GM19372 (cell line): ENCODE results near the gene CCNI.
"Not testable (repeated sequence)": the region's sequence is repeated elsewhere in the genome, so short reads cannot be mapped to it uniquely, and the experiment has no call there.

ENCODE experiments used
- ATAC-seq: cut with Tn5 transposase; IDR thresholded peaks from one replicate; pipeline ENCODE4 v1.9.1; 2021; ENCODE audit warnings: mild to moderate bottlenecking, low read depth, moderate library complexity; ENCODE audit not compliant: unreplicated experiment

Gene CCNI, protein sequence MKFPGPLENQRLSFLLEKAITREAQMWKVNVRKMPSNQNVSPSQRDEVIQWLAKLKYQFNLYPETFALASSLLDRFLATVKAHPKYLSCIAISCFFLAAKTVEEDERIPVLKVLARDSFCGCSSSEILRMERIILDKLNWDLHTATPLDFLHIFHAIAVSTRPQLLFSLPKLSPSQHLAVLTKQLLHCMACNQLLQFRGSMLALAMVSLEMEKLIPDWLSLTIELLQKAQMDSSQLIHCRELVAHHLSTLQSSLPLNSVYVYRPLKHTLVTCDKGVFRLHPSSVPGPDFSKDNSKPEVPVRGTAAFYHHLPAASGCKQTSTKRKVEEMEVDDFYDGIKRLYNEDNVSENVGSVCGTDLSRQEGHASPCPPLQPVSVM

DNA sequence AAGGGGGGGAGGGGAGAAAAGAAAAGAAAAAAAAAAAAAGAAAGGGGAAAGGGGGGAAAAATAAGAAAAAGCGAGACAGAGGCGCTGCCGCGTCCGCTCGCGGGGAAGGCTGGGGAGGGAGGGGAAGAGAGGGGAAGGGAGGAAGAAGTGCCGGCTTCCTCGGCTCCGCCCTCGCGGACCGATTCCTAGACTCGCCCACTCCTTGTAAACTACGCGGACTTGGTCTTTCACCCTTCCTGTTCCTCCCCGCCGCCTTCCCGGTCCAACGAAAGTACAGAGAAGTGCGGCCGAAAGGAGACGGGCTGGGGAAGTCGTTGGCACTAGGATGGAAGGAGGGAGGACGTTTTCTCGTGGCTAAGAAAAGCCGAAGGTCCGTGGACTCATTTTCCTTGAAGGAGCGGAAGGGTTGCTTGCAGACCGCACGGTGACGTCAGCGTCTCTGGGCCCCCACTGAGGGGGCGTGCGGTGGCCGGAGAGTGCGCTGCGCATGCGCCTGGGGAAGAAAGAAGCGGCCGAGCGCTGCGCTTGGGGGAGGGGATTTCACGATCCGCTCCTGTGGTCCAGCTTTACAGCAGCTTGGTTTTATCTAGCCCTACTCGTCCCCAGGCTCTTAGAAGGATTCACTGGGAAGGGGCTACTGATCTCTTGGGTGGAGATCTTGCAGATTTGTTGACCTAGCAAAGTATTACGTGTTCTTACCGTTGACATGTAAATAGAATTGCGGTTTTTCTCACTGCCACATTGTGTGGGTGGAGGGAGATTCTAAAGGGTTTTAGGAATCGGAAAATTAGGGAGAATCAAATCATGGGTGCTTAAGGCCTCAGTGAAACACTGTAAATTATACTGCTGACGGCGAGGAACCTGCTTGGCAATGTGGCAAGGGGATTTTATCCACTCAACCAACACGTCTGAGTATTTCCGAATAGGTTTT lies at the start of gene CCNI:
Gene CCNI (minus strand): TSS at position 121 of the 931 bp plus-strand sequence. CDS start 9,627 bp downstream, outside the sequence.
- peak; percentile 62 for ATAC-seq

DNA sequence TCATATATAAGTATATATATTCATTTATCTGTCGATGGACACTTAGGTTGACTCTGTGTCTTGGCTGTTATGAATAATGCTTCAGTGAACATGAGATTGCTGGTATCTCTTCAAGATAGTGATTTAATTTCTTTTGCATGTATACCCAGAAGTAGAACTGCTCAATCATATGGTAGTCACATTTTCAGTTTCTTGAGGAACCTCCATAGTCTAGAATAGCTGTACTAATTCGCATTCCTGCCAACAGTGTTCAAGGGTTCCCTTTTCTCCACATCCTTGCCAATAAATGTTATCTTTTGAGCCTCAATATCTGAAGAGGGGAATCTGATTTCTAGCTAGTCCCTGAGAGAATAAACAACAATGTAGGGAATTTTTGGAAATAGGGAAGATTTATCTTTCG lies 48.8 kb upstream of the CCNI start:
- ATAC-seq, result no peak

DNA sequence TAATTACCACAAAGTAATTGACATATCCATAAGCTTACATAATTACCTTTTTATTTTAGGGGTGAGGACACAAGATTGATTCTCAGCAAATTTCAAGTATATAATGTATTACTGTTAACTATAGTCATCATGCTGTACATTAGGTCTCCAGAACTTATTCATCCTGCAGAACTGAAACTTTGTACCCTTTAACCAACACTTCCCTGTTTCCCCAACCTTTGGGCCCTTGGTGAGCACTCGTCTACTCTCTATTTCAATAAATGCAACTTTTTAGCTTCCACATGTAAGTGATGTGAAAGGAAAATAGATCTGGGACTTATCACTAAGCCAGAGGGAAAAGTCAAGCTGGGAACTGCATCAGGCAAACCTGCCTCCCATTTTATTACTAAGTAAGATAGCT lies 47.6 kb upstream of the CCNI start:
- ATAC-seq, result no peak

DNA sequence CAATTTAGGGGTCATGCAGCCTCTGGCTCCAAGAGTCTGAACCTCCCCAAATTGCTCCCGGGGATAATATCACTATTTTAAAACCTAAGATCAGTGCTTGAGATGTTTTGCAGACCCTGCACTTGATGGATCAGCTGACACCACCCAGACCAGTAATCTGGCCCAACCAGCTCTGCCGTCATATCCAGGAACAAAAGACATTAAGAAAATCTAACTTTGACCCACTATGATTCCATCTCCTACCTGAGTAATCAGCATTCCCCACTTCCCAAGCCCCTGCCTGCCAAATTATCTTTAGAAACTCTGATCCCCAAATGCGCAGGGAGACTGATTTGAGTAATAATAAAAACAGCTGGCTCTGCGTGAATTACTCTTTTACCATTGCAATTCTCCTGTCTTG lies 46.9 kb upstream of the CCNI start:
- ATAC-seq, result no peak

DNA sequence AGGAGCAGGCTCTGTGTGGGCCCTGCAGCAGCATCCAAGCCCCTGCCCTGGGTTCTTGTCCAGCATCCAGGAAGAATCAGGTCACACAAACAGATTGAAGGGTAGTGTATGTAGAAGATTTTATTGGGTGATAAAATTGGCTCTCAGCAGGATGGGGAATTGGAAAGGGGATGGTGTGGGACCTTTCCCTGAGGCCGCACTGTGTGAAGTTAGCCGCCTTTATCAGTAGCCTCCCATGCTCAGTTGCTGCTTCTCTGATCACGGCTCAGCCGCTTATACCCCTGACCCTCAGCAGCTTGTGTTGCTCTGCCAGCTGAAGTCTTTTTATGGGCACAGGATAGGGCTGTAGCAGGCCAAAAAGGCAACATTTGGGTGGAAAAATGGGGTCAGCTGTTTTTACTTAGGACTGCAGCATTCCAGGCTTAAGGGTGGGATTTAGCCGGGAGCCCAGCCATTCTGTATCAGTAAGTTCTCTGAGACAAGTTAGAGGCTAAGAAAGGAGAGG lies 46.0 kb upstream of the CCNI start:
- ATAC-seq, result no peak

DNA sequence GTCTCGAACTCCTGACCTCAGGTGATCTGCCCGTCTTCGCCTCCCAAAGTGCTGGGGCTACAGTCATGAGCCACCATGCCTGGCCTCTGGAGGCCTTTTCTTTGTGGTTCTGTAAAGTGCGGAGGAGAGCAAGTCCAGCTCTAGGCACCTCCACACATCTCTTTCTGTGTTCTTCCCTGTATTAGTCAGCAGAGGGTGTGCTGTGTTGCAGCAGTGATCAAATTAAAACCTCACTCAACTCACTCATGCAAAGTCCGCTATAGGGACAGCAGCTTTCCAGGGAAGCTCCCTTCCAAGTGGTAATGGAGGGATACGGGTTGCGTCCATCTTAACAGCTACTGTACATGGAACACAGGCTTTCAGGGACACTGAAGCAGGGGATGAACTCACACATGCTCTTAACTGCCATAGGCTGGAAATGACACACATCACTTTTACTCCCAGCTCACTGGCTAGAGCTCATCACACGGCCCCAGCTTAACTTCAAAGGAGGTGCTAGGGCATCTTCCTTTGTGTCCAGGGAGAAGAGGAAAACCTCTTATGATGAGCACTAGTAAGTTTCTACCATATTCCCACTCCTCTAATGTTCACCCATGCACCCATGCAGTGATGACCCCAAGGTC lies 45.2 kb upstream of the CCNI start:
- peak; percentile 86 for ATAC-seq

DNA sequence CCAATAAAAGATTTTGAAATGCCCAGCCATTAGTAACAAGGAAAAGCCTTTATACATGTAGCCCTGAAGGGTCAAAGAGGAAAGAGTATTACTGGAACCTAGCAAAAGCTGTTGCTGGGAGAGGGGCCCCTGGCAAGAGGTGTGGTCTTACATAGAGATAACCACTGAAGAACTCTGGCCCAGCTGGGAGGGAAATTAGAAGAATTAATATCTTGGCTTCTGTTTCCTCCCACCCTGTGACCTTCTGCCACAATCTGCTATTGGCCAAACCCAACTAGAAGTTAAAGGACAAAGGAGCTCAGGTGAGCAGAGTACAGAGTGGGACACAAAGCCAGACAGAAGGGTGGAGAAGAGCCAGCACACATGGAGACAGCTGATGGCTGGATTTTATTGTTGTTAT lies 41.9 kb upstream of the CCNI start:
- ATAC-seq, result no peak

DNA sequence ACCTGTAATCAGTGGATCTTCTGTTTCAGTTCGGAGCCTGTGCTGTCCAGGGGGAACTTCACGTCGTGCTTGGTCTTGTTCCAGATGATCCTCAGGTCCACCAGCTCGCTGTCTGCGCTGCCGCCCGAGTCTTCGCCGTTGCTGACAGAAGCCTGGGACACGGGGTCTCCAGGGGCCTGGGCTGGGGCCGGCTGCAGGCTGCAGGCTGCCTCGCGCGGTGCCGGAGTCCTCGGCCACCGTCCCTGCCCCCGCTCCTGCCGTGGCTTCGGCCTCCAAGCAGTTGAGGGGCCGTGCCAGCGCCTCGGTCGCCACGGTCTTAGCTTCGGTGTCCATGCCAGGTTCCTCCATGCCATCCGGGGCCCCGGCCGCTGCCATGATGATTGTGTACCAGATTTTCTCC lies 37.3 kb upstream of the CCNI start:
- no peak for ATAC-seq

DNA sequence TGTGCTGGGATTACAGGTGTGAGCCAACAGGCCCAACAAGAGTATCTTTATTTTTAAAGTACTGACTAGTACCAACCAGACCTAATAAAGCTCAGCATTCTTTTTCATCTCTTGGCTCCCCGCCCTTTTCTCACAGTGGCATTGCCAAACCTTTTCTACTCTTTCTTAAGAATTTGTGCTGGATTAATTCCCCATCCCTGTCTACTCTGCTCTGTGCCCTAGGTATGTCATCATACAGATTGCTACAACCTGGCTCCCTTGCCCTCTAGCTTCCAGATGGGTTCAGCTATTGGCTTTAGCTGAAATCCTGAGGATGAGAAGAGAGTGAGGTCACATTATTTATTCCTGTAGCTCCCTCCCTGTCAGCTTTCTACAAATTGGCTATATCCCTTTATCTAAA lies 34.9 kb upstream of the CCNI start:
- ATAC-seq, result no peak

DNA sequence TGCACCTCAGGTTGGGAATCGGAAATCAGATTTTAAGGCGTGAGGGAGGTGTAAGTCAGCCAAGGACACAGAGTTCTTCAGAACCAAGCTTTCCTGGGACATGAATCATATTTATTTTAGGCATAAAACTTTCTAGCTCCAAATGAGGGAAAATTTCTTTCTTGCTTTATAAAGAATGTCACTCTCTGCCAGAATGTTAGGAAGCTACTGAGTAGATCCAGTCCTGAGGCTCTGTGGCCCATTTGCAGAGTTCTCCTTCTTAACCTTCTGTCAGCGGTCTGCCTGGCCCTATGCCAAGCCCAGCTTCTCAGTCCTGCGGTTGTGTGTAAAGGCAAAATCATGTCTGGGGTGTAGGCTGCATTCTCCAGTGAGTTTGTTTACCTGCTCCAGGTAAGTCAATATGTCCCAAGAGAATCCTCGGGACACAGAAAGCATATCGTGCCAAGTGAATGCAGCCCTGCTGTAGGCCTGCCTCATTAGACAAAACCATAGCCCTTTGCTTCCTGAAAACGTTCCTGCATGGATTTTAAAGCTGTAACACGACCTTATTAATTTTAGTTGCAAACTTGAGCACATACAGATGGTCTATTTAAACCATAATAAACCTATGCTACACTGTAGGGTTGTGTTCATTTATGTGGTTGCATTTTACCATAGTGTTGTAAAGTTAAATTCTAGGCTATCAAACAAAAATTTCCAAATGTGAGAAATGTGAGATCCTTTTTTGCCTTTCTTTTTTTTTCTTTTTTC lies 29.2 kb upstream of the CCNI start:
- no peak for ATAC-seq

DNA sequence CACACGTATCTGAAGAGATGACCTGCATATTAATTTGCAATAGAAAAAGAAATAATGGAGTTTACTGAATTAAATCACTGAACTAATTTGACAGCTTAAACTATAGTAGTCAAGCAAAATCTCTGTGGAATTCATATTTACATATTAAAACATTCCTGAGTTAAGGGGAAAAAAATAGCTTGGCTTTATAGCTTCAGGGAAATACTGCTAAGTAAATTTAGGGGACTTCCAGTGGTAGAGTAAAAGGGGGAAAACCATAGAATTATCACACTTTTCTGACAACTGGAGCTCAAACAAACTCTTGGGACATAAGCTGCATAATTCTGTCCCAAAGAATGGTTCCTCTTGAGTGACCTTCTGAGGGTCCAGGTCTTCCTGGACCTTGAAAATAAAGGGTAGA lies 28.6 kb upstream of the CCNI start:
- no peak for ATAC-seq

DNA sequence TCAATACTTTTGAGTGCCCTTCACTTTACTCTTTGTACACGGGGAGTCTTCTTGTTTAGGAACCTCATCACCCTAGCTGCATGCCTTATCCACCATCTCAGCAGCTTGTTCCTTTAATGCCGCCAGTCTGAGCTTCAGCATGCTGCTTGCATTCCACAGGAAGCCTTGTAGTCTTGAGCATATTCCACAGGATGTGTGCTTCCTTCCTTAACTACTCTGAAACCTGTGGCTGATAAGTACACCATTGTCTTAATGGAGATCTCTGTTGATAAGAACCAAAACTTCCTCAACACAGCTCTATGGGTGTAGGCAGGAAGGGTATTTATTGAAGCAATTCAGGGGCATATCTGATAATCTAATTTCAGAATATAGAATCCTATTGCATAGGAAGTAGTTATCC lies 24.4 kb upstream of the CCNI start:
- no peak for ATAC-seq

DNA sequence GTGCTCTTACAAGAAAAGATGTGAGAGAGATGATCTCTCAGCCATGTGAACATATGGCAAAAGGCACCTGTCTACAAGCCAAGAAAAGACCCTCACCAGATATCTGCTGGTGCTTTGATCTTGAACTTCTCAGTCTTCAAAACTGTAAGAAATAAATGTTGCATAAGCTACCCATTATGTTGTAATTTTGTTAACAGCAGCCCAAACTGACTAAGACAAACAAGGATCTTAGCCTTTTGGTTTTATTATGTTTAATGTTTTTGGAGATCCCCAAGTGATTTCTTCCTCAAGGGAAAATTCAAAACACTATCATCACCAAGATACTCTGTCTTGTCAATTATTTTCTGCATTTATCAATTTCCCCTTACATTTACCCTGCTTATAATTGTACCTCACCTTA lies 21.8 kb upstream of the CCNI start:
- ATAC-seq, result no peak

DNA sequence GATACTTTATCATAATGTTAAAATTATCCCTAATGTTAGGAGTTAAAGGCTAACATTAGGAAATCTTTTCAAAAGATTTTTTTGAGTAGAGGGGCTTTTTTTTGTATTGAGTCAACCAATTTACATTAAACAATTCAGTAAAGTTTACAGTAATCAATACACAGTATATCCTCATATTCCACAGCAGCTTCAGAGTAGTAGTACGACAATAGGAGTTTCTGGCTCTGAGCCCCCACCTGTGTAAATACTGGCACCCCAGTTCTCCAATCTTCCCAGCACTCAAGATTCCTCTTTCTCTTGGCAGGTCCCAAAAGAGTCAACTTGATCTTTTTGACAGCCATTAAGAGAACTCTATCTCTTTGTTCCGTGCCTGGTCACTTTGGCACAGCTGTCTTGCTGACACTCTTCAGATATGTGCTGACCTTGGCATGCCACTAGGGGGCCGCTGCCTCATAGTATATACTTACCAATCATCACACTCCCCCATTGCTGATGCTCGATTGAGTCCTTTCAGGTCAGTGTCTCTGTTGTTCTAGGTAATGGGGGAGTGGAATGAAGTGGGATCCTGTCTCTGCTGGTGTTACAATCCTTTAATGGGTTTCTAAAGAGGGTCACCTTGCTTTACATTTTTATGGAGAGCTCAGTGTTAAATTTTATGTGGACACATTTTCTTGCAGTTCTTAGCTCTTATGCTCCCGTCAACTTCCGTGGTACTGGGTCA lies 19.5 kb upstream of the CCNI start:
- peak; percentile 100 for ATAC-seq

DNA sequence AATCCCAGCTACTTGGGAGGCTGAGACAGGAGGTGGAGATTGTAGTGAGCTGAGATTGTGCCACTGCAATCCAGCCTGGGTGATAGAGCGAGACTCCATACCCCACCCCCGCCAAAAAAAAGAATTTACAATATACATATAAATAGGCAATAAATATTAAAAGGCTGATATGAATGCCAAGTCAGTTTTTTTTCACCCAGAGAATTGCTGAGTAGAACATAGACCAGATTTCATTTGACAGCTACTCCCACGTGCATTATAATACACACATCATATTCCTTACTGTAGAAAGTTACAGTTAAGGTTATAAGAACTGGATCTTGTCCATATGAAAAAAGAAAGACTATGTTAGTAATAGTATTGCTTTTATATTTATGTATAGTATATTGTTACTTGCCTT lies 18.7 kb upstream of the CCNI start:
- ATAC-seq, result no peak

DNA sequence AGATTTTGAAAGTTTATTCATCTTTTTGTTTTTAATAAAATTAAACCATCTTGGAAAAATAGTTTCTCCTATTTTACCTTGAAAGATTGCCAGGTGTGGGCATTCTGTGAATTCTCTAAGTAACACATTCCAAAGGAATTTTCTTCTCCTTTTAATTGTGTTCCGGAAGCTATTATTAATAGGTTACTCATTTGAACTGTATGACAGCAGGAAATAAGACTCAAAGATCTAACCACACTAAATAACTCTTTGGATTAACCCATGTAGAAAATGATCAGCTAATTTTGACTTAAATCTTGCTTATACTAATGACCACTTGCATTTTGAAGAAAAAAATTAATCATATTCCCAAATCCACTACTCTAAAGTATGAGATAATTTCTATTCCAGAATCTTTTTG lies 17.6 kb upstream of the CCNI start:
- no peak for ATAC-seq

DNA sequence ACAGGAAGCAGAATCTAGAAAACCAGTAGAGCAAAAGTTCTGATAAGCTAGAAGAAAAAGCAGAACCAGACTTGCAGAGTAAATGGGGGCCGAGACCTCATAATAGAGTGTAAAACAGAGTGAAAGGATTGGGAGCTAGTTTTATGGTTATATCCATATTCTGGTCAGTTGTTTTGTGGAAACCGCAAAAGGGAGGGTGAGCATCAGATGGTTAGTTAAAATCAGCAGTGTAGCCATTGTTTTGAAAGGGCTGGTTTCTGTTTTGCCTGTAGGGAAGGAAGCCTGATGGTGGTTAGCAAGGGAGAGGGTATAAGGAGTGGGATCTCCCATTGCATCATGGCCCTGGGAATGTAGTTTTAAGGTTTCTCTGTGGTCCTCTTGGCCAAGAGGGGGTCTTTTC lies 17.2 kb upstream of the CCNI start:
- ATAC-seq, result no peak

DNA sequence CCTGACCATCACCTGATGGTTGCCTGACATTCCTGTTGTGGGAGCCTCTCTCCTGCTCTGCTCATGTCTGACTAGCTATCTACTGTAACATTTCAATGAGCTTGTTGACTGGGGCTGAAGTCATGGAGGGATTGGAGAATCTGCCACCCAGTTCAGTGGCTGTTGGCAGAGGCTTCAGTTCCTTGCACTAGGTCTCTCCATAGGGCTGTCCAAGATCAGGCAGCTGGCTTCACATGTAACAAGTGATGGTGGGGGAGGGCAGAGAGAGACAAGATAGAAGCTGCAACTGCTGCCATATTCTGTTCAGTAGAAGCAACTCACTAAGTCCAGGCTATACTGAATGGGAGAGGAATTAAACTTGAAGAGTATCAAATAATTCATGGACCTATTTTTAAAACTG lies 14.1 kb upstream of the CCNI start:
- ATAC-seq, result no peak

DNA sequence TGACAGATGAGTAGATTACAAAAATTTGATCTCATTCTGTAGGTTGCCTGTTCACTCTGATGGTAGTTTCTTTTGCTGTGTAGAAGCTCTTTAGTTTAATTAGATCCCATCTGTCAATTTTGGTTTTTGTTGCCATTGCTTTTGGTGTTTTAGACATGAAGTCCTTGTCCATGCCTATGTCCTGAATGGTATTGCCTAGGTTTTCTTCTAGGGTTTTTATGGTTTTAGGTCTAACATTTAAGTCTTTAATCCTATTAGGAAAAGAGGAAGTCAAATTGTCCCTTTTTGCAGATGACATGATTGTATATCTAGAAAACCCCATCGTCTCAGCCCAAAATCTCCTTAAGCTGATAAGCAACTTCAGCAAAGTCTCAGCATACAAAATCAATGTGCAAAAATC lies 11.2 kb upstream of the CCNI start:
- ATAC-seq, result not testable (repeated sequence)
